ENCODE results near the gene MT1M. TPM values are rescaled to one million over a fixed set of nuclear protein-coding genes. Genes with fewer than 3 reads are reported as not detected.

MT1M gene
- total RNA-seq, 1 experiment from 2014 or later: 0.39 TPM

DNA sequence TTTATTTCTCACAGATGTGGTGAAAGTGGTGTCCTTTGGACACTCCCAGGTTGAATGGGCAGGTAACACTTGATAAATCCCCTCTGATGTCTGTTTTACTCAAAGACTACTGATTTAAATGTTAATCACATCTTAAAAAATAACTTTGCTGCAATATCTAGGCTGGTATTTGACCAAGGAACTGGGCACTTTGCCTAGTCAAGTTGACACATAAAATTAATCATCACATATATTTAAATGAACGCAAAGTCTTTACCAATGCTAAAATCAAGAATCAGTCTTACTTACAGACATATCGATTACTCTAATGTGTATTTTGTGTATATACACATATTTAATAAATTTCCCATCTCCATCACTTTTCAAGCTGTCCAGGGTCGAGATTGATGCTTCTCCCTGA, 17.1 kb upstream of the MT1M start:
- H3K4me3 ChIP-seq (replicated peaks in 1 of 2; ENCODE audit: low read depth in 1 of 2, low read length in 2 of 2): no peak overlapping the region
- no peaks in the 10 kb centered on the region for H3K79me2 ChIP-seq (ENCODE audit: insufficient read depth, low read length)
- intact Hi-C loops (cut with micrococcal nuclease): no loop called here
- H3K9ac ChIP-seq (ENCODE audit: low read length): no peak overlapping the region
- DNase-seq (ENCODE audit: low read depth, low spot score): no peak
- no peak overlapping the region for H2AFZ ChIP-seq (ENCODE audit: low read depth, low read length, poor library complexity, severe bottlenecking)
- TF ChIP-seq TCF7L2 (IDR thresholded peaks at IDR 0.05; ENCODE audit: borderline replicate concordance, extremely low read depth, insufficient read depth, insufficient read length) (no peak), POLR2AphosphoS5 (IDR thresholded peaks at IDR 0.05; ENCODE audit: low read depth, low read length) (no peak), POLR2A (IDR thresholded peaks at IDR 0.05; ENCODE audit: borderline replicate concordance, extremely low read depth, insufficient read depth, insufficient read length) (no peak), SRF (IDR thresholded peaks at IDR 0.05; ENCODE audit: low read depth) (no peak), ZNF274 (IDR thresholded peaks at IDR 0.05; ENCODE audit: low read depth, low read length) (no peak), FOSL1 (IDR thresholded peaks at IDR 0.05; ENCODE audit: low read depth) (no peak), ZFX (IDR thresholded peaks at IDR 0.05) (no peak), EZH2phosphoT487 (IDR thresholded peaks at IDR 0.05; ENCODE audit: borderline replicate concordance) (no peak), CBX3 (IDR thresholded peaks at IDR 0.05; ENCODE audit: low read depth) (no peak), EGR1 (IDR thresholded peaks at IDR 0.05; ENCODE audit: low read depth) (no peak)
- TF ChIP-seq, protein P1, sequence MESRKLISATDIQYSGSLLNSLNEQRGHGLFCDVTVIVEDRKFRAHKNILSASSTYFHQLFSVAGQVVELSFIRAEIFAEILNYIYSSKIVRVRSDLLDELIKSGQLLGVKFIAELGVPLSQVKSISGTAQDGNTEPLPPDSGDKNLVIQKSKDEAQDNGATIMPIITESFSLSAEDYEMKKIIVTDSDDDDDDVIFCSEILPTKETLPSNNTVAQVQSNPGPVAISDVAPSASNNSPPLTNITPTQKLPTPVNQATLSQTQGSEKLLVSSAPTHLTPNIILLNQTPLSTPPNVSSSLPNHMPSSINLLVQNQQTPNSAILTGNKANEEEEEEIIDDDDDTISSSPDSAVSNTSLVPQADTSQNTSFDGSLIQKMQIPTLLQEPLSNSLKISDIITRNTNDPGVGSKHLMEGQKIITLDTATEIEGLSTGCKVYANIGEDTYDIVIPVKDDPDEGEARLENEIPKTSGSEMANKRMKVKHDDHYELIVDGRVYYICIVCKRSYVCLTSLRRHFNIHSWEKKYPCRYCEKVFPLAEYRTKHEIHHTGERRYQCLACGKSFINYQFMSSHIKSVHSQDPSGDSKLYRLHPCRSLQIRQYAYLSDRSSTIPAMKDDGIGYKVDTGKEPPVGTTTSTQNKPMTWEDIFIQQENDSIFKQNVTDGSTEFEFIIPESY (IDR thresholded peaks at IDR 0.05; ENCODE audit: extremely low read depth, insufficient replicate concordance, low read length): no peak
- TF ChIP-seq, protein P2, sequence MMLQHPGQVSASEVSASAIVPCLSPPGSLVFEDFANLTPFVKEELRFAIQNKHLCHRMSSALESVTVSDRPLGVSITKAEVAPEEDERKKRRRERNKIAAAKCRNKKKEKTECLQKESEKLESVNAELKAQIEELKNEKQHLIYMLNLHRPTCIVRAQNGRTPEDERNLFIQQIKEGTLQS (IDR thresholded peaks at IDR 0.05): no peak
- TF ChIP-seq, protein P3, sequence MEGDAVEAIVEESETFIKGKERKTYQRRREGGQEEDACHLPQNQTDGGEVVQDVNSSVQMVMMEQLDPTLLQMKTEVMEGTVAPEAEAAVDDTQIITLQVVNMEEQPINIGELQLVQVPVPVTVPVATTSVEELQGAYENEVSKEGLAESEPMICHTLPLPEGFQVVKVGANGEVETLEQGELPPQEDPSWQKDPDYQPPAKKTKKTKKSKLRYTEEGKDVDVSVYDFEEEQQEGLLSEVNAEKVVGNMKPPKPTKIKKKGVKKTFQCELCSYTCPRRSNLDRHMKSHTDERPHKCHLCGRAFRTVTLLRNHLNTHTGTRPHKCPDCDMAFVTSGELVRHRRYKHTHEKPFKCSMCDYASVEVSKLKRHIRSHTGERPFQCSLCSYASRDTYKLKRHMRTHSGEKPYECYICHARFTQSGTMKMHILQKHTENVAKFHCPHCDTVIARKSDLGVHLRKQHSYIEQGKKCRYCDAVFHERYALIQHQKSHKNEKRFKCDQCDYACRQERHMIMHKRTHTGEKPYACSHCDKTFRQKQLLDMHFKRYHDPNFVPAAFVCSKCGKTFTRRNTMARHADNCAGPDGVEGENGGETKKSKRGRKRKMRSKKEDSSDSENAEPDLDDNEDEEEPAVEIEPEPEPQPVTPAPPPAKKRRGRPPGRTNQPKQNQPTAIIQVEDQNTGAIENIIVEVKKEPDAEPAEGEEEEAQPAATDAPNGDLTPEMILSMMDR (IDR thresholded peaks at IDR 0.05 in 2 of 3, conservative IDR thresholded peaks at IDR 0.05 in 1 of 3; ENCODE audit: borderline replicate concordance in 1 of 3, insufficient read depth in 1 of 3, low read depth in 2 of 3, low read length in 2 of 3): no peak
- H3K4me2 ChIP-seq (ENCODE audit: low read length): no peak overlapping the region
- H3K27me3 ChIP-seq (ENCODE audit: insufficient read depth, low read length): no peaks in the 10 kb centered on the region
- no peaks in the 10 kb centered on the region for H3K9me3 ChIP-seq (ENCODE audit: control insufficient read depth in 1 of 2, insufficient read depth in 1 of 2, low read depth in 1 of 2, low read length in 2 of 2)
- H3K4me1 ChIP-seq (ENCODE audit: control insufficient read depth in 1 of 2, insufficient read depth in 2 of 2, low read length in 2 of 2): peaks cover 39 to 49% of the 10 kb centered on the region in 2 experiments
- no peak overlapping the region for H3K27ac ChIP-seq (ENCODE audit: low read depth, low read length)
- no peaks in the 10 kb centered on the region for H3K9me2 ChIP-seq (ENCODE audit: insufficient read depth)
- no peaks in the 10 kb centered on the region for H4K20me1 ChIP-seq (ENCODE audit: insufficient read depth)
- POLR2A ChIA-PET: interaction anchor here (16.1 kb wide), 1 partner anchor 9 kb away, joined by 344 read pairs; the partner anchor contains the start of gene MT1E
- CTCF ChIA-PET: interaction anchor here (1.6 kb wide), 1 partner anchor 15 kb away, joined by 3 read pairs; no protein-coding TSS in a partner anchor
- H3K36me3 ChIP-seq (ENCODE audit: control insufficient read depth in 1 of 2, insufficient read depth in 2 of 2, low read length in 2 of 2): no peaks in the 10 kb centered on the region
- no TSS peak for BruUV-seq (replicated peaks)
- RAD21 ChIA-PET (ENCODE audit: low non-redundant PET in 1 of 2, low total read pairs in 2 of 2, uncharacterized antibody in 2 of 2, unreplicated experiment in 2 of 2): no interaction called here
- no peak for ATAC-seq
